ENCODE measurements around the gene NGFR. TPM values are rescaled to one million over a fixed set of nuclear protein-coding genes. Genes with fewer than 3 reads are reported as not detected.
A peak's percentile ranks its signal among the peaks of the same experiment; 100 is the strongest.

NGFR gene
- total and polyA plus RNA-seq, 9 of the 15 experiments (the other 6 are each of a cell fraction or from before 2014, with no cell fraction given): 0.07 to 0.23 (median 0.13) TPM; not detected in 4

GRCh38 chr17:49548506-49549310 is 53.6 kb downstream of the NGFR start (continued):
- TF ChIP-seq ARID4B (CRISPR knock-in tag; IDR thresholded peaks at IDR 0.05) (no peak), SRF (CRISPR knock-in tag; IDR thresholded peaks at IDR 0.05) (no peak), CC2D1A (IDR thresholded peaks at IDR 0.05) (peak; percentile 42; the same call in 1 of the 2 replicates), MLLT1 (IDR thresholded peaks at IDR 0.05) (no peak), CREB1 (IDR thresholded peaks at IDR 0.05) (no peak), CREB1 (CRISPR knock-in tag; IDR thresholded peaks at IDR 0.05) (no peak), JUND (IDR thresholded peaks at IDR 0.05; ENCODE audit: borderline replicate concordance, low read depth, low read length) (no peak), JUND (tag; IDR thresholded peaks at IDR 0.05; ENCODE audit: borderline replicate concordance, low read depth, low read length) (0 out of 3 replicates have a peak, but pooled peaks have one; percentile 11), CEBPB (tag; IDR thresholded peaks at IDR 0.05) (no peak), MEF2D (tag; conservative IDR thresholded peaks at IDR 0.05; ENCODE audit: low read depth) (no peak), STAG1 (CRISPR knock-in tag; IDR thresholded peaks at IDR 0.05; ENCODE audit: borderline replicate concordance) (peak; percentile 88; the same call in 1 of the 2 replicates), ZNF133 (CRISPR knock-in tag; IDR thresholded peaks at IDR 0.05) (no peak), CTCF (IDR thresholded peaks at IDR 0.05 in 2 of 3, conservative IDR thresholded peaks at IDR 0.05 in 1 of 3; ENCODE audit: insufficient read depth in 2 of 3, low read depth in 1 of 3, low read length in 3 of 3) (peak; percentile 78 to 89 (median 85)), TAF7 (tag; IDR thresholded peaks at IDR 0.05) (no peak), CTCFL (IDR thresholded peaks at IDR 0.05; ENCODE audit: borderline replicate concordance, insufficient read depth, low read depth, low read length, poor library complexity, severe bottlenecking) (peak; percentile 30), MAZ (CRISPR knock-in tag; conservative IDR thresholded peaks at IDR 0.05 in 1 of 2, IDR thresholded peaks at IDR 0.05 in 1 of 2) (peak in 1 of 2 experiments; percentile 48; a peak in 1 of 4 replicates)
